ENCODE results near the gene DOCK8. TPM values are rescaled to one million over a fixed set of nuclear protein-coding genes. Genes with fewer than 3 reads are reported as not detected.

The DOCK8 gene
- total RNA-seq, 1 donor from 2014 or later, result 0.54 TPM

- H3F3A ChIP-seq (ENCODE audit: low read depth), result no peaks in the 10 kb centered on the region
- Mint-ChIP-seq H3K4me1 (no peaks in the 10 kb centered on the region), H3K27me3 (ENCODE audit: insufficient read depth, low read depth) (no peaks in the 10 kb centered on the region), H3K4me3 (no peak overlapping the region), H3K36me3 (peaks cover 2% of the 10 kb centered on the region), H3K9me3 (peaks cover 18% of the 10 kb centered on the region), H3K27ac (no peak overlapping the region)
- no peak overlapping the region for H3K9ac ChIP-seq
- H3K27me3 ChIP-seq, result no peaks in the 10 kb centered on the region
- H3K79me2 ChIP-seq (ENCODE audit: low read depth), result no peaks in the 10 kb centered on the region
- no peaks in the 10 kb centered on the region for H3K4me1 ChIP-seq
- H2AFZ ChIP-seq (replicated peaks), result no peak overlapping the region
- H3K4me3 ChIP-seq, result no peak overlapping the region
- no peak overlapping the region for H3K4me2 ChIP-seq
- no peaks in the 10 kb centered on the region for H4K20me1 ChIP-seq (ENCODE audit: low read depth)
- no peaks in the 10 kb centered on the region for H3K36me3 ChIP-seq
- H3K27ac ChIP-seq, result no peak overlapping the region
- no peaks in the 10 kb centered on the region for H3K9me3 ChIP-seq (ENCODE audit: low read depth)
- TF ChIP-seq EZH2phosphoT487 (IDR thresholded peaks at IDR 0.05) (no peak), EZH2 (IDR thresholded peaks at IDR 0.05) (no peak)
- TF ChIP-seq, protein P1, sequence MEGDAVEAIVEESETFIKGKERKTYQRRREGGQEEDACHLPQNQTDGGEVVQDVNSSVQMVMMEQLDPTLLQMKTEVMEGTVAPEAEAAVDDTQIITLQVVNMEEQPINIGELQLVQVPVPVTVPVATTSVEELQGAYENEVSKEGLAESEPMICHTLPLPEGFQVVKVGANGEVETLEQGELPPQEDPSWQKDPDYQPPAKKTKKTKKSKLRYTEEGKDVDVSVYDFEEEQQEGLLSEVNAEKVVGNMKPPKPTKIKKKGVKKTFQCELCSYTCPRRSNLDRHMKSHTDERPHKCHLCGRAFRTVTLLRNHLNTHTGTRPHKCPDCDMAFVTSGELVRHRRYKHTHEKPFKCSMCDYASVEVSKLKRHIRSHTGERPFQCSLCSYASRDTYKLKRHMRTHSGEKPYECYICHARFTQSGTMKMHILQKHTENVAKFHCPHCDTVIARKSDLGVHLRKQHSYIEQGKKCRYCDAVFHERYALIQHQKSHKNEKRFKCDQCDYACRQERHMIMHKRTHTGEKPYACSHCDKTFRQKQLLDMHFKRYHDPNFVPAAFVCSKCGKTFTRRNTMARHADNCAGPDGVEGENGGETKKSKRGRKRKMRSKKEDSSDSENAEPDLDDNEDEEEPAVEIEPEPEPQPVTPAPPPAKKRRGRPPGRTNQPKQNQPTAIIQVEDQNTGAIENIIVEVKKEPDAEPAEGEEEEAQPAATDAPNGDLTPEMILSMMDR (IDR thresholded peaks at IDR 0.05), result no peak
- no peak for DNase-seq (ENCODE audit: low spot score)
Measured at GRCh38 chr9:486156-486555, 271.5 kb downstream of the DOCK8 start.

- H3K9me3 Mint-ChIP-seq, result peaks cover 14% of the 10 kb centered on the region
- H3K4me1 Mint-ChIP-seq, result peaks cover 6% of the 10 kb centered on the region
- Histone ChIP-seq H3K4me1 (no peaks in the 10 kb centered on the region), H3K4me3 (no peak overlapping the region), H3K4me2 (no peak overlapping the region), H3K9me3 (ENCODE audit: low read depth) (no peaks in the 10 kb centered on the region), H3F3A (ENCODE audit: low read depth) (no peaks in the 10 kb centered on the region), H3K27me3 (no peaks in the 10 kb centered on the region), H3K27ac (no peak overlapping the region), H4K20me1 (ENCODE audit: low read depth) (no peaks in the 10 kb centered on the region), H3K36me3 (no peaks in the 10 kb centered on the region), H2AFZ (replicated peaks) (no peak overlapping the region), H3K79me2 (ENCODE audit: low read depth) (no peaks in the 10 kb centered on the region), H3K9ac (no peak overlapping the region)
- H3K27me3 Mint-ChIP-seq (ENCODE audit: insufficient read depth, low read depth), result no peaks in the 10 kb centered on the region
- DNase-seq (ENCODE audit: low spot score), result no peak
- no peak overlapping the region for H3K27ac Mint-ChIP-seq
- TF ChIP-seq EZH2 (IDR thresholded peaks at IDR 0.05) (no peak), EZH2phosphoT487 (IDR thresholded peaks at IDR 0.05) (no peak)
- H3K4me3 Mint-ChIP-seq, result no peak overlapping the region
- peaks cover 2% of the 10 kb centered on the region for H3K36me3 Mint-ChIP-seq
Measured at GRCh38 chr9:487429-487828, 272.8 kb downstream of the DOCK8 start.

DNA sequence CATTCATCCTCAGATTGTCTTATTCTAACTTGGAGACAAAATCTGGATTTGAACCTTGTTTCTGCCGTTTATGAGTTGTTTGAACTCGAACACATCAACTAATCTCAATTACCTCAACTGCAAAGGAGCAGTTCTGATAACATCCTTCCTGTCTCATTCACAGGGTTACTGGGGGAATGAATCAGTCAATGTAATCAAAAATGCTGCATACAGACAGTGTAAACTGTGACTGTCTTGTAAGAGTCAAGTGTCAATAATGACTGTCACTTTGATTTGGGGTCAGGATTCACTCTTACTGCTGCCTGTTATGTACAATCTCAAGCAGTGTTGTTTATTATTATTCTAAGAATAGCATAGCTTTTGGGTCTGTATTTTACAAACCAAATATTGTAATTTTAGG is 273.8 kb downstream of the DOCK8 start:
- H3K4me3 ChIP-seq, result no peak overlapping the region
- no peak overlapping the region for H3K27ac ChIP-seq
- no peak overlapping the region for H3K9ac ChIP-seq
- TF ChIP-seq, protein P1 (IDR thresholded peaks at IDR 0.05), result no peak
- TF ChIP-seq EZH2phosphoT487 (IDR thresholded peaks at IDR 0.05) (no peak), EZH2 (IDR thresholded peaks at IDR 0.05) (no peak)
- no peaks in the 10 kb centered on the region for H3K79me2 ChIP-seq (ENCODE audit: low read depth)
- Mint-ChIP-seq H3K36me3 (peaks cover 2% of the 10 kb centered on the region), H3K4me1 (peaks cover 6% of the 10 kb centered on the region), H3K9me3 (peaks cover 14% of the 10 kb centered on the region), H3K27me3 (ENCODE audit: insufficient read depth, low read depth) (no peaks in the 10 kb centered on the region), H3K27ac (no peak overlapping the region), H3K4me3 (no peak overlapping the region)
- H3F3A ChIP-seq (ENCODE audit: low read depth), result no peaks in the 10 kb centered on the region
- H4K20me1 ChIP-seq (ENCODE audit: low read depth), result no peaks in the 10 kb centered on the region
- no peaks in the 10 kb centered on the region for H3K4me1 ChIP-seq
- no peak overlapping the region for H2AFZ ChIP-seq (replicated peaks)
- no peak for DNase-seq (ENCODE audit: low spot score)
- no peaks in the 10 kb centered on the region for H3K27me3 ChIP-seq
- H3K4me2 ChIP-seq, result no peak overlapping the region
- H3K9me3 ChIP-seq (ENCODE audit: low read depth), result no peaks in the 10 kb centered on the region
- no peaks in the 10 kb centered on the region for H3K36me3 ChIP-seq

DNA sequence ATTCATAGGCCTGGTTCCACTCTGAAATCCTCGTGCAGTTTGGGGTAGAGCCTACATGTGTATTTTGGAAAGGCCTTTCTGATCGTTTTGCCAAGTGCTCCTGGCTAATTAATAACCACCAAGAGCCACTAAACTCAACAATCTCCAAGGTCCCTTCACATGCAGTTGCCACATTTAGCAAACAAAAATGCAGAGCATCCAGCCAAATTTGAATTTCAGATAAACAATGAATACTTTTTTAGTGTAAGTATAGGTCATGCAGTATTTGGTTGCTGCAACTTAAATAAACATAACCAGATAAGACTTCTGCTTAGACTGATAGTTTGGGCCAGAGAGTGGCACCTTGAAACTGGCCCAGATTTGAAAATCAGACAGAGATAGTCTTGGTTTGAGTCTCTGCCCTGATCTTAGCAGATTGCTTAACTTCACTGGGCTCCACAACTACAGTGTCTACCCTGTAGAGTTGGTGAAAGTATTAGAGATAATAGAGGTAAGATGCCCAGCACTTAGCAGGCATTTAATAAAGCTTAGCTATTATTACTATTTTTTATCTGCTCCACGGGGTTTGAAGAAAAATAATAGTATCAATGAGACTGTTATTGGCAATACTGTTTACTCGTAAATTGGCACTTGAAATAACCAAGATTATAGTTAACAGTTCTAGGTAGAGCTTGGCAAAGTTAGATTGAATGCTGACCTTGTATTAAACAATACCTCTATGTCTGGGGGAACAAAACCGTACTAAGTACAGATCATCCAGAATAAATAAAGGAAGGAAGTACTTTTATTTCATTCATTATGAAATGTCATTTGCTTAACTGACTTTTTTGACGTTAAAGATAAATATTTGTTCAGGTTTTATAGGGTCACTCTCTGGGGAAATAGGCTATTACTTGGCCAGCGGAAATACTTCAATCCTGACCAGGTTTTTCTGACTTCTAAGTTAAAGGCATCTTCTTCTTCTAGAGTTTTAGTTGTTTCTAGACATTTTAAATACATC is 274.8 kb downstream of the DOCK8 start:
- H3K4me1 Mint-ChIP-seq, result peaks cover 10% of the 10 kb centered on the region
- no peaks in the 10 kb centered on the region for H3K27me3 Mint-ChIP-seq (ENCODE audit: insufficient read depth, low read depth)
- Histone ChIP-seq H3K27me3 (no peaks in the 10 kb centered on the region), H3K9ac (no peak overlapping the region), H3K36me3 (no peaks in the 10 kb centered on the region), H3K79me2 (ENCODE audit: low read depth) (no peaks in the 10 kb centered on the region), H3K9me3 (ENCODE audit: low read depth) (no peaks in the 10 kb centered on the region), H3K4me2 (no peak overlapping the region), H3F3A (ENCODE audit: low read depth) (no peaks in the 10 kb centered on the region), H4K20me1 (ENCODE audit: low read depth) (no peaks in the 10 kb centered on the region), H2AFZ (replicated peaks) (no peak overlapping the region), H3K4me3 (no peak overlapping the region), H3K27ac (no peak overlapping the region), H3K4me1 (no peaks in the 10 kb centered on the region)
- no peak for TF ChIP-seq EZH2phosphoT487 (IDR thresholded peaks at IDR 0.05)
- TF ChIP-seq, protein P1 (IDR thresholded peaks at IDR 0.05), result no peak
- no peak for TF ChIP-seq EZH2 (IDR thresholded peaks at IDR 0.05)
- no peaks in the 10 kb centered on the region for H3K36me3 Mint-ChIP-seq
- DNase-seq (ENCODE audit: low spot score), result no peak
- H3K4me3 Mint-ChIP-seq, result no peak overlapping the region
- peaks cover 5% of the 10 kb centered on the region for H3K9me3 Mint-ChIP-seq
- H3K27ac Mint-ChIP-seq, result no peak overlapping the region

Data from neural progenitor cell (in vitro differentiated cells).